ENCODE results near the gene GBGT1.
"Not testable (repeated sequence)": the region's sequence is repeated elsewhere in the genome, so short reads cannot be mapped to it uniquely, and the experiment has no call there.

Gene GBGT1

GRCh38 chr9:133194597-133194996, 30.9 kb upstream of the GBGT1 start:
- DNase-seq: no peak

- no peak for DNase-seq
Measured at GRCh38 chr9:133191989-133192388, 28.3 kb upstream of the GBGT1 start.

DNA sequence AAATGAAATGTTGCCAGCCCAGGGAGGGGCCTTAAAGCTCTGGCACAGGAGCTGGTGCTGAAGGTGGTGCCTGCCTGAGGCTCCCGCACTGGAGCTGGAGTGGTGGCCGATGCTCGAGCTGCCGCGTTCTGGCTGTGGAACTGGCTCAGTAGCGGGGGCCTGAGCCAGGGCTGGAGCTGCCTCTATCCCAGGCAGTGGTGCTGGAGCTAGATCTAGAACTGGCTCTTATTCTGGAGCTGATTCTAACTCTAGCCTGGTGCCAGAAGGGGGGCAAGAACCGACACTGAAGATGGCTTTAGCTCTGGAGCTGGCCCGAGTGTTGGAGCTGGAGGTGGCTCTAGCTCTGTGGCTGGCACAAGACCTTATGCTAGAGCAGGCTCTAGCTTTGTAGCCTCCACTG, 26.1 kb upstream of the GBGT1 start:
- no peak for DNase-seq

- no peak for DNase-seq
Measured at GRCh38 chr9:133188843-133189180, 25.1 kb upstream of the GBGT1 start.

DNA sequence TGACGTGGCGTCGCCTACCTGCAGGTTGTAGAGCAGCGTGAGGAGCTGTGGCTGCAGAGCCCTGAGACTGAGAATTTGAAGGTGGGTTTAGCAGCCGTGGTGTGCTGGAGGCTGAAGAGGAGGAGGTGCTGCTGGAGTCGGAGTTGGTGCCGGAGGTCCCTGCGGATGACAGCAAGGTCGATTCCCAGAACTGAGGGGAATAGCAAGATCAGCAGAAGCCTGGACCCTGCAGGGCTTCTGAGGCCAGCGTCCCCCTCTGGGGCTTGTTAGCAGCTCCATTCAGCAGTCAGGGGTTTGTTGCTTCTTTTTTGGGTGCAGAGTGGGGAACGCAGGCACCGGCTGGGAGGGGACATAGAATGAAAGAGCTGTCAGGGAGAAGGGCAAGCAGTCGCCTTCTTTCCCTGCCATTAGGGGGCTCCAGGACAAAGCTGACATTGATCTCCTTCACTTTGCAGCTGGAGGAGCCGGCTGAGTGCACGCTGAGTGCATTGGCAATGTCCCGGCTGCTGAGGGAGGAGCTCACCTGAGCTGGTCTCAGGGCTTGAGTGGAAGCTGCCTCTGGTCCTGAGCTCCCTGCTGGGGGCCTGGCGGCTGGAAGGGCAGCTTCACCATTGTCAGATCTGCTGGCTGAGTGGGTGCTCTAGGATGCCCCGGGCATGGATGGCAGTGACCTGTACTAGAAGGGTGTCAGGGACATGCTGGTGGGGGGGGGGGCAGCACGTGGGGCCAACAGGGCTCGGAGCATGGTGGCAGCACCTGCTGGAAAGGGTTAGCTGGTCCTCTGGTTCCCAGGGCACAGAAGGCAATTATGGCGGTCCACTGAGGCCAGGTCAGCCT, 24.5 kb upstream of the GBGT1 start:
- DNase-seq: no peak

- no peak for DNase-seq
Measured at GRCh38 chr9:133187561-133188005, 23.9 kb upstream of the GBGT1 start.

DNA sequence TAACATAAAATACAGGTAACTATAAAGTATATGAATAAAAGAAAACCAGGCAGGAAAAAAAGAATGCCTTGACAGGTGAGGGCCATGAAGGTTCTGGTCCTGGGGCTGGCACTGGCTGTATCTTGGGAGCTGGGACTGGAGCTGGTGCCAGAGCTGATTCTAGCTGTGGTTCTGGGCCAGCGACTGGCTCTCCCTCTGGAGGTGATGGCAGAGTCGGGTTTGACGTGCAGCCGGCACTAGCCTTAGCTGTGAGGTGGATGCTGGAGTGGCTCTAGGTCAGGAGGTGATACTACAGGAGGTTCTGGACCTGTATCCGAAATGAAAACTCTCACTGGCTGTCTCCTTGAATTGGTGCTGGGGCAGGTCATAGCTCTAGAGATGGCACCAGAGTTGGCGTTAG, 23.0 kb upstream of the GBGT1 start:
- DNase-seq: no peak

- DNase-seq: no peak
Measured at GRCh38 chr9:133184971-133185370, 21.3 kb upstream of the GBGT1 start.

GRCh38 chr9:133182151-133182550, 18.4 kb upstream of the GBGT1 start:
- no peak for DNase-seq

- DNase-seq: no peak
Measured at GRCh38 chr9:133181561-133181960, 17.8 kb upstream of the GBGT1 start.

DNA sequence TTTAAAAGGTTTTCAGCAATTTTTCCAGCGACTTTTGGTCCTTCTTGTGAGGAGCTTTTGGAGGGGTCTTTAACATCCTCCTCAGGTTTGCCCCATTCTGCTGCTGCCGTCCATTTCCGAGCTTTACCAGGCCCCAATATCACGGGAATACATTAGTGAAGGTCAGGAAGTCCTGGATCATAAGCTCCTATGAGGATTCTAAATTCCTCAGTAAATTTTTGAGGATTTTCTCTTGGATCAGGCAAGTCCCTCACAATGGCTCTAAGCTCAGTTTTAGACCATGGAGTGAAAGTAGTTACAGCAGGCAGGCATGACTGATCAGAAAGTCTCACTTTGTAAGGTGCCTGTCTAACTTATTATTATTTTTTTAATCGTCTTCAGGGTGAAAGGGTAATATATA, 17.2 kb upstream of the GBGT1 start:
- no peak for DNase-seq

- no peak for DNase-seq
Measured at GRCh38 chr9:133173056-133173455, 9.3 kb upstream of the GBGT1 start.

GRCh38 chr9:133171161-133171961, 7.6 kb upstream of the GBGT1 start:
- DNase-seq: no peak

DNA sequence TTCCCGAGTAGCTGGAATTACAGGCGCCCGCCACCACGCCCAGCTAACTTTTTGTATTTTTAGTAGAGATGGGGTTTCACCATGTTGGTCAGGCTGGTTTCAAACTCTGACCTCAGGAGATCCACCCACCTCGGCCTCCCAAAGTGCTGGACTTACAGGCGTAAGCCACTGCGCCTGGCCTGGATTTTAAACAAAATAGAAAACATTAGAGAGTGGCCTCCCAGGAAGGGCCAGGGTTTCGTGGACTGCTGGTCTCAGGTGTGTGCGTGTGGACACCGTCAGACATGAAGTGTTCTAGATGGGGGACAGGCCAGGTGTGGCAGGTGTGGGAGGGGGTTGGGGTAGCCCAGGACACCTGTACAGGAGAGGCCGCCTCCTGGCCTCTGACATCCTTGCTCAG, 7.0 kb upstream of the GBGT1 start:
- no peak for DNase-seq

DNA sequence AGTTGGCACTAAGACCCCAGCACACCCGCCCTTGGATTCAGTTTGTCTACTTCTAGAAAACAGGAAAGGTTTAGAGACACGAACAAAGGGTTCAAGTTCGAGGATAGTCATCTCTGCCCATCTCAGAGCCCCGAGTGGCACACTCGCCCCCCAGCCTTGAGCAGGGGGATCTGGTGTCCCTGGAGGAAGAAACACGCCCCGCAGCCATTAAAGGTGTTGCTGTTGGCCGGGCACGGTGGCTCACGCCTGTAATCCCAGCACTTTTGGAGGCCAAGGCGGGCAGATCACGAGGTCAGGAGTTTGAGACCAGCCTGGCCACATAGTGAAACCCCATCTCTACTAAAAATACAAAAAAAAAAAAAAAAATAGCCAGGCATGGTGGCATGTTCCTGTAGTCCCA, 6.0 kb upstream of the GBGT1 start:
- DNase-seq: not testable (repeated sequence)

DNA sequence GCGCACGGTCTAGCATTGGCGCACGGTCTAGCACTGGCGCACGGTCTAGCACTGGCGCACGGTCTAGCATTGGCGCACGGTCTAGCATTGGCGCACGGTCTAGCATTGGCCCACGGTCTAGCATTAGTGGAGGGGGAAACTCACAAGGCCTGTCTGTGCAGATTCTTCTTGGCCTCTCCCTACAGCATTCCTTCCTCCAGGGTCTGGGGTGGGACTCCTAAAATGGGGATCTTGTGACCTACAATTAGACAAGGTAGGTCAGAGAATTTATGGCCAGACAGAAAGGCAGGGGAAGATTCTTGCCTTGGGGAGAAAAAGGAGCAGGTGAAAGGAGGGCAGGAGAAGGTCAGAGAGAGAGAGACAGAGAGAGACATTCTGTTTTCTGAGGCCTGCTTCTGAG, 5.4 kb upstream of the GBGT1 start:
- DNase-seq: no peak

DNA sequence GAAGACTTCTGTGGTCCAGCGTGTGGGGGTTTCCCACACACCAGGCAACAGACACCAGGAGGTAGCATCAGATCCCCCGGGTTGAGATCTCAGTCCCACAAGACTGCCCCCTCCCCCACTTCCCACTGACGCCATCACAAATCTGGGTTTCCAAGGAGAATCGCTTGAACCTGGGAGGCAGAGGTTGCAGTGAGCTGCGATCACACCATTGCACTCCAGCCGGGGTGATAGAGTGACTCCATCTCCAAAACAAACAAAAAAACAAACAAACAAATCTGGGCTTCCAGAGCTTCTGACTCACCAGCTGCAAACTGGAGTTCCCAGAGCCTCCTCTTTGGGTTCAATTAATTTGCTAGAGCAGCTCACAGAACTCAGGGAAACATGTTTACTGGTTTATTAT, 4.7 kb upstream of the GBGT1 start:
- no peak for DNase-seq

DNA sequence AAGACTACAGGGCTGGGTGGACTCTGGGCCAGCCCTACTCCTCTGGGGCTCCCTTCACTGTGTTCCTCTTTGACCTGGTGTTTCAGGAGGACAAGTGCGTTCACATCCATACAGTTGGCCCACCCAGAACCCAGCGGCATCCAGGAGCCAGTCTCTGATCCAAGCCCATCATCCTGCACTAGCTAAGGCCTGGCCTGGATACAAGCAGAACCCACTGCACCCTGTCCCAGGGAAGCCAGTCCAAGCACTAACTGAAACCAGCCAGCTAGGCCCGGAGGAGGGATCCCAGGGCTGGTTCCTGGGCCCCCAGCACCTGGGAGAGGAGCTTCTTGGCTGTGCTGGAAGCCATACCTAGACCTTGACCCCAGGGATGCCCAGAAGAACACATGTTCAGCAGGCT, 4.1 kb upstream of the GBGT1 start:
- DNase-seq: no peak

- DNase-seq: no peak
Measured at GRCh38 chr9:133167096-133167730, 3.5 kb upstream of the GBGT1 start.

DNA sequence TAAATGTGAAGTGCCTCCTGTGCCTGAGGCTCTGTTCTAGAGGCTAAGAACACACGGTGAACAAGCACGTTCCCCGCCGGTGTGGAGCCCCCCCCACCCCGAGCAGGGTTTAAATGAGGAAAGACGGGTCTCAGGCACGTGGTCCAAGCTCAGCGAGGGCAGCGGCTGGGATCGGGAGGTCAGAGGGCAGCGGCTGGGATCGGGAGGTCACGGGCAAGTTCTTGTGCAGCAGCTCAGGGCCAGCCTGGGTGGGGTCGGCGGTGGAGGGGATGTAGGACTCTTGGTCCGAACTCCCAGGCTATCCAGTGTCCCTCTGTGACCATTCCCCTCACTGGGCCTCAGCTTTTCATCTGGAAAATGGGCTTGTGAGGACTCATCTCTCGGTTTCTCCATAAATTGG, 2.7 kb upstream of the GBGT1 start:
- no peak for DNase-seq

DNA sequence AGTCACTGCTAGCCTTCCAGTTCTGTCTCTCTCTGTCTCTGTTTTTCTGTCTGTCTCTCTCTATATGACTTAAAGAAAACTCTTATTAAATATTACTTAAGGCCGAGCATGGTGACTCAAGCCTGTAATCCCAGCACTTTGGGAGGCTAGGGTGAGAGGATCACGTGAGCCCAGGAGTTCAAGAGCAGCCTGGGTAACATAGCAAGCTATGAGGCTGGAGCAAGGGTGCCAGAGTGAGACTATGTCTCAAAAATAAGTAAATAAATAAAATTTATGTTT, 1.7 kb upstream of the GBGT1 start:
- no peak for DNase-seq

DNA sequence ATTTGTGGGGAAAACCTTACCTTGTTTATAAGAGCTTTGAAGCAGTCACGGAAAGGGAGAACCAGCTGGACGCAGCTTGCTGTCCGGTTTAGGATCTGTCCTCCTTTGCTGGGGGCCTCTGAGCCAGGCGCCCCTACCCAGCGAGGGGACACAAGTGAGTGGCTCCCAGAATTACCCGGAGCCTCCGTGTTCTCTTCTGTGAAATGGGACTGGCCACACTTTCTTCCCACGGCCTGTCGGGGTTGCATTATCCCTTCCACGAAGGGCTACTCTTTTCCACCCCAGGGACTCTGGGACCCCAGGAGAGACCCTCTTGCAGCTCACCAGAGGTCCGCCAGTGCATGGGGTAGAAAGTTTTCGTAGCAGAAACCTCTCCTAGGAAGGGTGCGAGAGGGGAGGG, 477 bp upstream of the GBGT1 start:
- DNase-seq: no peak

GRCh38 chr9:133162861-133163503, 732 bp downstream of the GBGT1 start:
- DNase-seq: no peak

- DNase-seq: no peak
Measured at GRCh38 chr9:133161547-133161950, 2.2 kb downstream of the GBGT1 start.
